ENCODE results near the gene MCEMP1.

MCEMP1 gene

DNA sequence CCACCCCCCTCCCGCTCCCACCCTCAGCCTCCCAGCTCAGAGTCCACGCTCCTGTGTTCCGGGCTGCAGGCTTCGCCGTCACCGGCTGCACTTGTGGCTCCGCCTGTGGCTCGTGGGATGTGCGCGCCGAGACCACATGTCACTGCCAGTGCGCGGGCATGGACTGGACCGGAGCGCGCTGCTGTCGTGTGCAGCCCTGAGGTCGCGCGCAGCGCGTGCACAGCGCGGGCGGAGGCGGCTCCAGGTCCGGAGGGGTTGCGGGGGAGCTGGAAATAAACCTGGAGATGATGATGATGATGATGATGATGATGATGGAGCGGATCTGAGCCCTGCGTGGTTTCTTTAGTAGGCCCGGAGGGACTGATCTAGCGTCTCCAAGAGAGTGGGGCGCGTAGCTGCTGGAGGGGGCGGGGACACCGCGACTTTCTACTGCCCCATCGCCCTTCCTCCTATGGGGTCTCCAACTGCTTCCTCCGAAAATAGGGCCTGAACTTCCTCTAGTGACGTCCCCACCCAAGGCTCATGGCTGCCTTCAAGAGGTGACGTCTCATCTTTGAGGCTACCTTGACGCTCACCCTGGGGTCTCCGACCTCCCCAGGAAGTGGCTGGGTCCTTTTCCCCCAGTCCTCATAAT lies 6.6 kb upstream of the MCEMP1 start:
- no peak for DNase-seq (ENCODE audit: extremely low read depth in 1 of 2, low read depth in 1 of 2)

DNA sequence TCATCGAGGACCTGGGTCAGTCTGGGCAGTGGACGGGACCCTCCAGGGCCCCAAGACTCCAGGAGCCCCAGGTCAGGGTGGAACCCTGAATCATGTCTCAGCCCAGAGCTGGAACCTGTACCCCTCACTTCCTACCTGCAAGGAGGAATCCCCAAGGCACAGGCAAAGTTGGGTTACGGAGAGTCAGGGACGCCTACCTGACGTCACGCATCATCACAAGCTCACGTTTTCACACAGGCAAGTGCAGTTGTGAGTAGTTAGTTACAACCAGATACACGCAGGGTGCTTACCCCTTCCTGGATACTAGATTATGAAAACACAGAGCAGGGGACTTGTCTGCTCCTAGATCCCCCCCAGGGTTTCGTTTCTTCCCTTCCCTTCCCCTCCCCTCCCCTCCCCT lies 6.1 kb upstream of the MCEMP1 start:
- DNase-seq (ENCODE audit: extremely low read depth in 1 of 2, low read depth in 1 of 2) = no peak

DNA sequence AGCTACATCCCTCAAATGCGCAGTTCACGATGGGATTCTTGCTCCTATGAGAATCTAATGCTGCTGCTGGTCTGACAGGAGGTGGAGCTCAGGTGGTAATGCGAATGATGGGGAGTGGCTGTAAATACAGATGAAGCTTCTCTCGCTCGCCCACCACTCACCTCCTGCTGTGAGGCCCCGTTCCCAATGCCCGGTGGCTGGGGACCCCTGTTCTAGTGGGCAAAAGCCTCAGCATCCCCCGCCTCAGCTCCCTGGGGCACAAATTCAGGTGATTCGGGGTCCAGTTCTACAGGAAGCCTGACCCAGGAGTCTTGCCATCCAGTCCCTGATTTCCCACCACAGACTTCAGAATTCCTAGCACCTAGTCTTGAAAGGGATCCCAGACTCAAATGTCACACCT lies 4.4 kb upstream of the MCEMP1 start:
- DNase-seq (ENCODE audit: extremely low read depth in 1 of 2, low read depth in 1 of 2) = no peak

DNA sequence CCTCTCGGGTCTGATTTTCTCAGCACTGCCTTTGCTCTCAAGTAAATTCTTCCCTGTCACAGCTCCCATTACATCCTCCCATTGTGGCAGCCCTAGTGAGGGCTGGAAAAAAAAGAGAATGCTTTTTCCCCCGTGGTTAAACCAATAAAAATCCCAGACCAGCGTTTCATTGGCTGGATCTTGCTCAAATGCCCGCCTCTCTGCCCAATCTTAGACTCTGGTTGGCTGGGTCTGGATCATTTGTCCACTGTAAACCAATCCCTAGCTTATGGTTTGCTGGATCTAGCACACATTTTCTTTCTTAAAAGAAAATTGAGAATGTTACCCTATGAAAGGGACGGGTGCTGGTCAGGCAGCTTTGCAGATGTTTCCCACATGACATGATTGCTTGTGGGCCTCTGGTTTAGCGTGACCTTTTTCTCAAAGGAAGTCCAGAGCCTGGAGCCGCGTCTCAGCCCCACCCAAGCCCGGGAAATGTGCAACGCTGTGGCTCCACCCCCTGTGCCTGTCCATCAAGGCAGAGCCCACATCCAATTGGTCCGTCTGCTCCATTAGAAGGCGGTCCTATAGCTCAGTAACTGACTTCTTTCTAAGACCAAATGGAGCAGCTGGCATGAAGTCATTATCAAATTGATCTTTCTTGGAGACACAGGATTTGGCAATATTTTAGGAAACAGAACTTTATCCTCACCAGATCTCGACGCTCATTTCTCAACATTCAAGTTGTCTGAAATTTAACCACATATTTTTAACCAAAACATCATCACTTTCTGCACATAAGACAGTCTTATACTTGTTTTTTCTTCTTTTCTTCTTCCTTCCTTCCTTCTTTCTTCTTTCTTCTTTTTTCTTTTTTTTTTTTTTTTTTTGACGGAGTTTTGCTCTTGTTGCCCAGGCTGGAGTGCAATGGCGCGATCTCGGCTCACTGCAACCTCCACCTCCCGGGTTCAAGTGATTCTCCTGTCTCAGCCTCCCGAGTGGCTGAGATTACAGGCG lies 2.6 kb upstream of the MCEMP1 start:
- no peak for DNase-seq (ENCODE audit: extremely low read depth in 1 of 2, low read depth in 1 of 2)

- no peak for DNase-seq (ENCODE audit: extremely low read depth in 1 of 2, low read depth in 1 of 2)
These were observed 514 bp upstream of the MCEMP1 start for GRCh38 chr19:7676376-7676775.

- no peak for DNase-seq (ENCODE audit: extremely low read depth in 1 of 2, low read depth in 1 of 2)
These were observed 900 bp downstream of the MCEMP1 start for GRCh38 chr19:7677669-7678311.

DNA sequence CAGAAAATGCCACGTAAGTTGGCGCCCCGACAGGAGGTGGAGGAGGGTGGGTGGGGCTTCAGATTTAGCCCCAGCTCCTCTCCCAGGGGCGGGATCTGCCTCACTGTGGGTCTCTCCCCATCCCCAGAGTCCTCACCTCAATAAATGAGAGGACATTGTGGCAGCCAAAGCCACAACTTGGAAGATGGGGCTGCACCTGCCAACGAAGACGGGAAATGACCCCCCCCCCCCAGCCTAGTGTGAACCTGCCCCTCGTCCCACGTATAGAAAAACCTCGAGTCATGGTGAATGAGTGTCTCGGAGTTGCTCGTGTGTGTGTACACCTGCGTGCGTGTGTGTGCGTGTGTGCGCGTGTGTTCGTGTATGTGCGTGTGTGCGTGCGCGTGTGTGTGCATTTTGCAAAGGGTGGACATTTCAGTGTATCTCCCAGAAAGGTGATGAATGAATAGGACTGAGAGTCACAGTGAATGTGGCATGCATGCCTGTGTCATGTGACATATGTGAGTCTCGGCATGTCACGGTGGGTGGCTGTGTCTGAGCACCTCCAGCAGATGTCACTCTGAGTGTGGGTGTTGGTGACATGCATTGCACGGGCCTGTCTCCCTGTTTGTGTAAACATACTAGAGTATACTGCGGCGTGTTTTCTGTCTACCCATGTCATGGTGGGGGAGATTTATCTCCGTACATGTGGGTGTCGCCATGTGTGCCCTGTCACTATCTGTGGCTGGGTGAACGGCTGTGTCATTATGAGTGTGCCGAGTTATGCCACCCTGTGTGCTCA lies 2.3 kb downstream of the MCEMP1 start:
- DNase-seq (ENCODE audit: extremely low read depth in 1 of 2, low read depth in 1 of 2) = peak in 1 of 2 donors; percentile 67

- no peak for DNase-seq (ENCODE audit: extremely low read depth in 1 of 2, low read depth in 1 of 2)
These were observed 3.1 kb downstream of the MCEMP1 start for GRCh38 chr19:7679771-7680605.

GRCh38 chr19:7680606-7681339 lies 3.9 kb downstream of the MCEMP1 start, which contains the start of gene TRAPPC5:
TRAPPC5 (plus strand) TSS chr19:7680833; CDS start chr19:7682254, 1,421 bp downstream.
- DNase-seq (ENCODE audit: extremely low read depth in 1 of 2, low read depth in 1 of 2) = peak; percentile 60 to 75

DNA sequence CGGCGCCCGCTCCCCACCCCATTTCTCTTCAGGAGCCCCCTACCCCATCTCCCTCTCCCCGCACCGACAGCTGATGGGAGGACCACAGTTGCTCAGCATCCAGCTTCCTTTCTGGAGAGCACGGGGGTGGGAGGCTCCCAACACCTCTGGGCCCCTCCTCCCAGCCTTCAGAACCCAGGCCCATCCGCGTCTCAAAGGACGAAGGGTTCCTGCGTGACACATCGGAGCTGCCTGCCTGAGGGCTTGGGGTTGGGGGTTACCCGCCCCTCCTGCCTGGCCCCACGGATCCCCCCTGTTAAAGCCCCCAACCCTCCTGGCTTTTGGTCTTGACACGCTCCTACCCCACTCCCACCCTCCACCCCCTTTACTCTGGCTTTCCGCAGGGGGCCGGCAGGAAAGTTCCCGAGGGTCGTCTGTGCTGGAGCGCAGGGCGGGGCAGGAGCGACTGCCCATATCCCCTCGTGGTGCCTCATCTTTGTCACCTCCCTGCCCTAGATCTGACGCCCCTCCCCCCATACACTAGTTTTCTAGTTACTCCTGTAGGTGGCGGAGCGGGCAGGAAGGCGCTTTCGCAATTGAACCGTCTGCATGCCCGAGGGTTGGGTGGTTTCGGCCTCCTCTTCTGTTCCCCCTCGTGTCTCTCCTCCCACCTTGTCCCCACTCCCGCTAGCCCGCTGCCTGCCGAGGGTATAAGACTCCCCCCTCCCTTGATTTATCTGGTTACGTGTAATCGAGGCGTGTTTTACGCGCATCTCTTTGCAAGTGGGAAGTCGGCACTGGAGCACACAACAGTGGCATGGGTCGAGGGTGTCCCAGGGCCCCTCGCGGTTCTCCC lies 4.7 kb downstream of the MCEMP1 start:
- peak in 1 of 2 donors; percentile 89 for DNase-seq (ENCODE audit: extremely low read depth in 1 of 2, low read depth in 1 of 2)

DNA sequence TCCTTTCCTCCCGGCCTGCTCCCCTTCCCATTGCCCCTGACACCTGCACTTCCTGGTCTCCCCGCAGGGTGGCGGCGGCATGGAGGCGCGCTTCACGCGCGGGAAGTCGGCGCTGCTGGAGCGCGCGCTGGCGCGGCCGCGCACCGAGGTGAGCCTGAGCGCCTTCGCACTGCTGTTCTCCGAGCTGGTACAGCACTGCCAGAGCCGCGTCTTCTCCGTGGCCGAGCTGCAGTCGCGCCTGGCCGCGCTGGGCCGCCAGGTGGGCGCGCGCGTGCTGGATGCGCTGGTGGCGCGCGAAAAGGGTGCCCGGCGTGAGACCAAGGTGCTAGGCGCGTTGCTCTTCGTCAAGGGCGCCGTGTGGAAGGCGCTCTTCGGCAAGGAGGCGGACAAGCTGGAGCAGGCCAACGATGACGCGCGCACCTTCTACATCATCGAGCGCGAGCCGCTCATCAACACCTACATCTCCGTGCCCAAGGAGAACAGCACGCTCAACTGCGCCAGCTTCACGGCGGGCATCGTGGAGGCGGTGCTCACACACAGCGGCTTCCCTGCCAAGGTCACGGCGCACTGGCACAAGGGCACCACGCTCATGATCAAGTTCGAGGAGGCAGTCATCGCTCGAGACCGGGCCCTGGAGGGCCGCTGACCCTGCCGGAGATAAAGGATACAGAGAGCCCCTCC lies 5.4 kb downstream of the MCEMP1 start:
- no peak for DNase-seq (ENCODE audit: extremely low read depth in 1 of 2, low read depth in 1 of 2)

GRCh38 chr19:7685546-7686445 lies 8.9 kb downstream of the MCEMP1 start:
- no peak for DNase-seq (ENCODE audit: extremely low read depth in 1 of 2, low read depth in 1 of 2)

DNA sequence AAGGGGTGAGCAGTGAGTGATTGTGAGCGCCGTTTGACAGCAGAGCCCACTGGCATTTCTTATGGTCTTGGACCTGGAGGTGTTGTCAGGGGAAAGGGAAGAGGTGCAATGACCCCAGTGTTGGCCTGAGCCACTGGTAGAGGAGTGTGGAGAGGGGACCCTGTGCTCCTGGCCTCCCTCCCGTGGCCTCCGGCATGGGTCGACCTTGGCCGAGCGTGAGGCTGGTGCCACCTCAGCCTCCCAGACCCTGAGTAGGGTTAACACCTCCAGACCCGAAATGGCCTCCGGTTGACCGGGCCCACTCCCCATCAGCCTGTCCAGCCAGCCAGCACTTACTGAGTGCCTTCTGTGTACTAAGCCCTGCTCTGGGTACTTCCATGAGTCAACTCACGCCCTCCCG lies 10.3 kb downstream of the MCEMP1 start:
- DNase-seq (ENCODE audit: extremely low read depth in 1 of 2, low read depth in 1 of 2) = no peak

GRCh38 chr19:7689165-7689564 lies 12.3 kb downstream of the MCEMP1 start:
- no peak for DNase-seq (ENCODE audit: extremely low read depth in 1 of 2, low read depth in 1 of 2)

DNA sequence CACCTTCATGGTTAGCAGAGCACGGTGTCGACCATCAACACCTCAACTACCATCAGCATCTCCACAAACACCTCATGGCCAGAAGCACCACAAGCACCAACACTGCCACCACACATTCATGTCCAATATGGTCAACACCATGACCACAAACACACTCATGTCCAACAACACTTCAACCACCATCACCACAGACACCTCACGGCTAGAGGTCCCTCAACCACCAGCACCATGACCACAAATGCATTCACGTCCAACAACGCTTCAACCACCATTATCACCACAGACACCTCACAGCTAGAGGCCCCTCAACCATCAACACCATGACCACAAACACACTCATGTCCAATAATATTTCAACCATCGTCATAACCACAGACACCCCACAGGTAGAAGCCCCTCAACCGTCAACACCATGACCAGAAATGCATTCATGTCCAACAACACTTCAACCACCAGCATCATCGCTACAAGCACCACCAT lies 13.9 kb downstream of the MCEMP1 start:
- DNase-seq (ENCODE audit: extremely low read depth in 1 of 2, low read depth in 1 of 2) = no peak

GRCh38 chr19:7691497-7691896 lies 14.6 kb downstream of the MCEMP1 start:
- DNase-seq (ENCODE audit: extremely low read depth in 1 of 2, low read depth in 1 of 2) = no peak

Data from stimulated activated CD8-positive, alpha-beta memory T cell treated with anti-CD3 and anti-CD28 coated beads, Interleukin-7, amount 100 ng/mL, for 48 hours (primary cell).